HG02870 (cell line): ENCODE results near the gene CEPT1.
"Not testable (repeated sequence)": the region's sequence is repeated elsewhere in the genome, so short reads cannot be mapped to it uniquely, and the experiment has no call there.

Experiments
- ATAC-seq: cut with Tn5 transposase; IDR thresholded peaks from one replicate; pipeline ENCODE4 v1.9.1; 2021; ENCODE audit warnings: mild to moderate bottlenecking, moderate library complexity; ENCODE audit not compliant: unreplicated experiment

The CEPT1 gene

GRCh38 chr1:111139956-111140679, at the start of gene CEPT1, which contains the start of gene DRAM2:
Gene CEPT1, plus strand, starts transcription at chr1:111140223. Its CDS starts 7,492 bp downstream, at chr1:111147715.
Gene DRAM2, minus strand, starts transcription at chr1:111140093. Its CDS starts 8,539 bp downstream, at chr1:111131554.
- ATAC-seq, result peak; percentile 43

- not testable (repeated sequence) for ATAC-seq
Measured at GRCh38 chr1:111095421-111095820, 44.6 kb upstream of the CEPT1 start.

GRCh38 chr1:111097356-111098099, 42.5 kb upstream of the CEPT1 start:
- ATAC-seq, result no peak

GRCh38 chr1:111099289-111099688, 40.7 kb upstream of the CEPT1 start:
- ATAC-seq, result no peak

- no peak for ATAC-seq
Measured at GRCh38 chr1:111101854-111102642, 38.0 kb upstream of the CEPT1 start.

- ATAC-seq, result no peak
Measured at GRCh38 chr1:111104981-111105380, 35.0 kb upstream of the CEPT1 start.

- ATAC-seq, result no peak
Measured at GRCh38 chr1:111110197-111110899, 29.7 kb upstream of the CEPT1 start.

- no peak for ATAC-seq
Measured at GRCh38 chr1:111116496-111116895, 23.5 kb upstream of the CEPT1 start.

GRCh38 chr1:111126354-111126753, 13.7 kb upstream of the CEPT1 start:
- ATAC-seq, result no peak

GRCh38 chr1:111127923-111128643, 11.9 kb upstream of the CEPT1 start:
- peak; percentile 75 for ATAC-seq

GRCh38 chr1:111129376-111129775, 10.6 kb upstream of the CEPT1 start:
- no peak for ATAC-seq

- no peak for ATAC-seq
Measured at GRCh38 chr1:111131693-111132092, 8.3 kb upstream of the CEPT1 start.

- ATAC-seq, result no peak
Measured at GRCh38 chr1:111133866-111134265, 6.2 kb upstream of the CEPT1 start.

GRCh38 chr1:111139324-111139955, 583 bp upstream of the CEPT1 start:
- ATAC-seq, result peak; percentile 20

- peak; percentile 18 for ATAC-seq
Measured at GRCh38 chr1:111140680-111140967, 601 bp downstream of the CEPT1 start.

- no peak for ATAC-seq
Measured at GRCh38 chr1:111141245-111142220, 1.5 kb downstream of the CEPT1 start.

GRCh38 chr1:111142356-111142975, 2.4 kb downstream of the CEPT1 start:
- ATAC-seq, result no peak

- no peak for ATAC-seq
Measured at GRCh38 chr1:111145542-111145941, 5.5 kb downstream of the CEPT1 start.
